K562 (cell line): Measurements from ENCODE around the gene PMM1. TPM values are rescaled to one million over a fixed set of nuclear protein-coding genes. Genes with fewer than 3 reads are reported as not detected.
"Not testable (repeated sequence)": the region's sequence is repeated elsewhere in the genome, so short reads cannot be mapped to it uniquely, and the experiment has no call there.

Source experiments
- ATAC-seq: fragments of 200-7000 bp; cut with Tn5 transposase; 3 replicates; pipeline ENCODE4 v1.9.1; 2020; ENCODE audit warnings: moderate library complexity
- BruUV-seq: library from RNA; stranded (reverse); fragments of 400-500 nt; replicated peaks from 2 replicates; lab custom pipeline; 2021; lab: Mats Ljungman, UMichigan
- CTCF ChIA-PET: fragments of 300-600 bp; formaldehyde crosslinking; extraction: SDS; loops from one replicate; lab custom pipeline; 2021; ENCODE audit warnings: low intra/inter-chr PET ratio; lab: Yijun Ruan, JAX
- POLR2A ChIA-PET: fragments of 300-600, 350-650 bp; sonication (Branson Sonifier 250); formaldehyde crosslinking; extraction: SDS; loops from one replicate; lab custom pipeline; 2021; ENCODE audit warnings: antibody characterized with exemption, inconsistent platforms; lab: Yijun Ruan, JAX
- DNase-seq, 4 experiments: peaks; one replicate each; pipeline versions ENCODE4 v3.0.0 to v3.0.0-alpha.2; 2011 to 2018; ENCODE audit warnings: low spot score in 3 of 4, mixed read lengths in 3 of 4; ENCODE audit errors: extremely low read depth in 1 of 4
- FAIRE-seq: peaks from 2 replicates; lab custom pipeline; 2011; peaks lifted over from hg19 to GRCh38; lab: Jason Lieb, UNC
- H2AFZ ChIP-seq: 2 replicates; pipeline ENCODE4 v1.6.0; 2011; ENCODE audit warnings: low read depth, low read length, control low read depth, inconsistent platforms
- H3K27ac ChIP-seq: fragments of 200-600 bp; 3 replicates; pipeline ENCODE4 v1.8.0; 2011; ENCODE audit warnings: low read depth, mild to moderate bottlenecking, control low read depth, inconsistent platforms, low read length, moderate library complexity, mixed read lengths; ENCODE audit errors: extremely low read depth
- H3K27me3 ChIP-seq, 2 experiments: fragments of 300-600 bp in 1 of 2; 2 replicates in 1 of 2; 3 replicates in 1 of 2; pipeline versions ENCODE4 v1.6.0 to v1.8.0; 2011; ENCODE audit warnings: inconsistent platforms in 2 of 2, low read length in 2 of 2, mild to moderate bottlenecking in 1 of 2, mixed read lengths in 1 of 2, moderate library complexity in 1 of 2; ENCODE audit not compliant: control insufficient read depth in 2 of 2, insufficient read depth in 2 of 2
- H3K36me3 ChIP-seq: fragments of 300-600 bp; 3 replicates; pipeline ENCODE4 v1.8.0; 2011; ENCODE audit warnings: mild to moderate bottlenecking, low read length, inconsistent platforms; ENCODE audit not compliant: control insufficient read depth, insufficient read depth
- H3K4me1 ChIP-seq, 2 experiments: fragments of 200-600 bp in 1 of 2; replicated peaks in 1 of 2; 2 replicates in 1 of 2; 3 replicates in 1 of 2; pipeline versions ENCODE4 v1.5.1 to v1.8.0; 2011; ENCODE audit warnings: inconsistent platforms in 2 of 2, low read length in 2 of 2, mild to moderate bottlenecking in 1 of 2, mixed read lengths in 1 of 2, moderate library complexity in 1 of 2; ENCODE audit not compliant: control insufficient read depth in 2 of 2, insufficient read depth in 2 of 2
- H3K4me2 ChIP-seq: 2 replicates; pipeline ENCODE4 v1.6.1; 2011; ENCODE audit warnings: low read length, control low read depth, inconsistent platforms, mixed read lengths; ENCODE audit not compliant: insufficient read depth
- H3K4me3 ChIP-seq: fragments of 200-600 bp; sonication (generic), shearing (Covaris generic); 2 replicates; pipeline ENCODE4 v1.5.1; 2016; ENCODE audit warnings: control low read depth, inconsistent platforms
- H3K79me2 ChIP-seq: fragments of 200-600 bp; 3 replicates; pipeline ENCODE4 v1.8.0; 2011; ENCODE audit warnings: low read length, inconsistent platforms; ENCODE audit not compliant: control insufficient read depth, insufficient read depth
- H3K9ac ChIP-seq, 2 experiments: 2 replicates each; pipeline versions ENCODE4 v1.6.0 to v1.6.1; 2011; ENCODE audit warnings: low read depth in 2 of 2, low read length in 2 of 2, control low read depth in 1 of 2, inconsistent platforms in 1 of 2, mild to moderate bottlenecking in 1 of 2, mixed read lengths in 1 of 2; ENCODE audit not compliant: insufficient read depth in 1 of 2
- H3K9me1 ChIP-seq: one replicate; pipeline ENCODE4 v1.6.0; 2011; ENCODE audit warnings: inconsistent platforms, mild to moderate bottlenecking, low read length, moderate library complexity; ENCODE audit not compliant: control insufficient read depth, insufficient read depth
- H3K9me3 ChIP-seq: replicated peaks from 2 replicates; pipeline ENCODE4 v1.5.1; 2011; ENCODE audit warnings: low read depth, low read length, inconsistent platforms; ENCODE audit not compliant: control insufficient read depth, insufficient read depth
- H4K20me1 ChIP-seq: replicated peaks from 2 replicates; pipeline ENCODE4 v1.6.1; 2011; ENCODE audit warnings: low read length, inconsistent platforms, mixed read lengths; ENCODE audit not compliant: control insufficient read depth, insufficient read depth
- SMARCB1 ChIP-seq: IDR thresholded peaks from 2 replicates; pipeline ENCODE4 v1.6.1; 2011; ENCODE audit warnings: improper control_type of control experiment, low read depth; ENCODE audit not compliant: insufficient read length
- WGBS: fragments of 100-300 bp; shearing (Covaris generic); methylation state at CpG from one replicate; pipeline ENCODE4 v1.1.6; 2016; ENCODE audit warnings: low coverage, mixed read lengths; ENCODE audit not compliant: insufficient coverage; ENCODE audit errors: missing lambda C conversion rate; 5-methylcytosine and 5-hydroxymethylcytosine counted together
- in situ Hi-C: fragments of 300-500 bp; cut with MboI; formaldehyde crosslinking; loops from 4 replicates; pipeline ENCODE4 v1.15.0; 2018; ENCODE audit warnings: inconsistent platforms, mixed read lengths
- intact Hi-C: fragments of 100-400 bp; cut with micrococcal nuclease; formaldehyde crosslinking; loops from 2 replicates; pipeline ENCODE4 v1.14.2; 2022
- polyA plus RNA-seq, 8 experiments: library from polyadenylated mRNA; depleted of rRNA in 4 of 8; stranded (reverse) in 5 of 8; unstranded in 3 of 8; fragments of >200 nt; fragmentation: Nextera tagmentation in 2 of 8; fragmentation: Illumina TruSeq in 1 of 8; extraction: Ambion mirVana in 2 of 8; extraction: Trizol in 1 of 8; gene quantifications; 2 replicates each; pipeline versions ENCODE4 v1.2.1 to v1.2.3, GENCODE V29; 2011 to 2014; ENCODE audit warnings: inconsistent platforms in 1 of 8, missing spikeins in 1 of 8
- total RNA-seq, 7 experiments: library from RNA; depleted of rRNA in 6 of 7; stranded (reverse); fragments of >200 nt in 6 of 7; fragmentation: Illumina TruSeq in 2 of 7; extraction: Trizol in 2 of 7; gene quantifications; 2 replicates each; pipeline versions ENCODE4 v1.2.1 to v1.2.3, GENCODE V29; 2011 to 2021; ENCODE audit warnings: low replicate concordance in 1 of 7

PMM1 gene
- total and polyA plus RNA-seq, 9 of the 15 experiments (the other 6 are each of a cell fraction or from before 2014, with no cell fraction given) = 10.2 to 31.7 (median 20.3) TPM

DNA sequence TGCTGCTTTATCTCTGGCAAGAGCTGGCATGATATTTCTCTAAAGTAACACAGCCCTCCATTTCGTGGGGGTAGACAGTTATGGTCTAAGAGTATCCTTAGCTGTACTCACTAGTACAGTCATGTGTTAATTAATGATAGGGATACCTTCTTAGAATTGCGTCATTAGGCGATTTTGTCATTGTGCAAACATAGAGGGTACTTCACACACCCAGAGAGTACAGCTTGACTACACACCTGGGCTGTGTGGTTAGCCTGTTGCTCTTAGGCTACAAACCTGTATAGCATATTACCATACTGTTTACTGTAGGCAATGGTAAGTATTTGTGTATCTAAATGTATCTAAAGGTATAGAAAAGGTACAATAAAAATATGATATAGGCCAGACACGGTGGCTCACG is 48.5 kb upstream of the PMM1 start:
- no peak for FAIRE-seq
- H3K9me1 ChIP-seq = no peaks in the 10 kb centered on the region
- ATAC-seq = no peak
- H3K4me3 ChIP-seq = no peak overlapping the region
- CTCF ChIA-PET = no interaction called here
- H3K4me1 ChIP-seq = no peaks in the 10 kb centered on the region; a peak in 1 of 5 replicates
- no peak overlapping the region for H3K27ac ChIP-seq
- no TSS peak for BruUV-seq
- no peaks in the 10 kb centered on the region for H3K27me3 ChIP-seq
- DNase-seq = no peak
- in situ Hi-C loops = no loop called here
- no peak overlapping the region for H3K9ac ChIP-seq
- peaks cover 86% of the 10 kb centered on the region for H3K36me3 ChIP-seq
- H3K79me2 ChIP-seq = peaks cover 8% of the 10 kb centered on the region
- 93% methylated on average over 5 of the region's 5 CpGs for WGBS
- H2AFZ ChIP-seq = no peak overlapping the region
- no peaks in the 10 kb centered on the region for H3K9me3 ChIP-seq
- TF ChIP-seq SMARCB1 = no peak
- TF ChIP-seq, all 486 proteins: peak for 0
- Histone ChIP-seq H3K4me2 (no peak overlapping the region), H4K20me1 (no peaks in the 10 kb centered on the region)
- intact Hi-C loops = no loop called here
- POLR2A ChIA-PET = interaction anchor here (0.6 to 1.4 kb wide), 3 partner anchors 9 to 375 kb away, joined by 3 to 4 read pairs (median 3); no protein-coding TSS in a partner anchor

DNA sequence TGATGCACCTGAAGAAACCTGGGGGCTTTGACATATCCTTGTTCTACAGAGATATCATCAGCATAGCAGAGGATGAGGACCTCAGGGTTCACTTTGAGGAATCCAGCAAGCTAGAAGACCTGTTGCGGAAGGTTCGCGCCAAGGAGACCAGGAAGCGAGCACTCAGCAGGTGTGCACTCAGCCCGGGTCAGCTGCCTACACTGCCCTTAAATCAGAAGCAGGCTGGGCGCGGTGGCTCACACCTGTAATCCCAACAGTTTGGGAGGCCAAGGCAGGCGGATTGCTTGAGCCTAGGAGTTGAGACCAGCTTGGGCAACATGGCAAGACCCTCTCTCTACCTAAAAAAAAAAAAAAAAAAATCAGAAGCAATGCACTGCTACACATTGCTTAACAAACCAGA is 48.0 kb upstream of the PMM1 start:
- H3K27ac ChIP-seq, H3K4me2 ChIP-seq, FAIRE-seq, ATAC-seq, H3K9me3 ChIP-seq, H3K27me3 ChIP-seq, CTCF ChIA-PET, H3K79me2 ChIP-seq, H3K4me1 ChIP-seq, BruUV-seq, H3K9me1 ChIP-seq, intact Hi-C loops, H4K20me1 ChIP-seq, H2AFZ ChIP-seq, in situ Hi-C loops, H3K4me3 ChIP-seq, H3K9ac ChIP-seq, DNase-seq: not testable (repeated sequence)
- peaks cover 82% of the 10 kb centered on the region for H3K36me3 ChIP-seq
- 87% methylated on average over 5 of the region's 8 CpGs for WGBS
- POLR2A ChIA-PET = interaction anchor here (0.6 to 1.4 kb wide), 3 partner anchors 9 to 374 kb away, joined by 3 to 4 read pairs (median 3); no protein-coding TSS in a partner anchor
